Naive thymus-derived CD8-positive, alpha-beta T cell (primary cell): ENCODE data around the gene ADAMTS18. TPM values are rescaled to one million over a fixed set of nuclear protein-coding genes. Genes with fewer than 3 reads are reported as not detected.

ENCODE experiments used
- ATAC-seq, 2 donors: fragments of 150-1000 bp; cut with Tn5 transposase in 1 of 2; sonication (Bioruptor Pico), chemical (Tn5 transposase) in 1 of 2; 1 replicate in 1 of 2; 2 replicates in 1 of 2; pipeline ENCODE4 v1.10.0; 2021; ENCODE audit warnings: mild to moderate bottlenecking in 2 of 2, moderate library complexity in 2 of 2
- POLR2A ChIA-PET: fragments of 350-600 bp; sonication (Branson Sonifier 250); formaldehyde crosslinking; loops from one replicate; lab custom pipeline; 2021; ENCODE audit warnings: antibody characterized with exemption; lab: Charles Lee
- DNase-seq, 10 donors: peaks; one replicate each; pipeline versions ENCODE4 v3.0.0 to v3.0.0-alpha.2; 2020 to 2022
- H3K27ac Mint-ChIP-seq, 10 donors: one replicate each; pipeline ENCODE4 v1.8.0; 2020 to 2022; ENCODE audit warnings: mild to moderate bottlenecking in 10 of 10, mixed read lengths in 10 of 10, moderate library complexity in 4 of 10, inconsistent platforms in 1 of 10
- H3K27me3 Mint-ChIP-seq, 5 donors: one replicate each; pipeline ENCODE4 v1.8.0; 2021 to 2022; ENCODE audit warnings: mixed read lengths in 5 of 5
- H3K36me3 Mint-ChIP-seq, 3 donors: one replicate each; pipeline ENCODE4 v1.8.0; 2020 to 2022; ENCODE audit warnings: mixed read lengths in 3 of 3, mild to moderate bottlenecking in 2 of 3, inconsistent platforms in 1 of 3
- H3K4me1 Mint-ChIP-seq, 4 donors: one replicate each; pipeline ENCODE4 v1.8.0; 2021 to 2022; ENCODE audit warnings: mixed read lengths in 4 of 4
- H3K4me3 Mint-ChIP-seq, 10 donors: one replicate each; pipeline ENCODE4 v1.8.0; 2020 to 2022; ENCODE audit warnings: mild to moderate bottlenecking in 10 of 10, mixed read lengths in 10 of 10, moderate library complexity in 6 of 10, inconsistent platforms in 1 of 10
- H3K9me3 Mint-ChIP-seq, 9 donors: one replicate each; pipeline ENCODE4 v1.8.0; 2020 to 2022; ENCODE audit warnings: mixed read lengths in 9 of 9, mild to moderate bottlenecking in 3 of 9, inconsistent platforms in 1 of 9, moderate library complexity in 1 of 9
- polyA plus RNA-seq, 3 donors: library from polyadenylated mRNA; unstranded; fragments of 300-500 nt; fragmentation: Illumina TruSeq; gene quantifications; one replicate each; pipeline ENCODE4 v1.2.3, GENCODE V29; 2021
- total RNA-seq, 8 experiments: library from RNA in 2 of 8; stranded (reverse) in 2 of 8; gene quantifications; one replicate each; pipeline ENCODE4 v1.2.3 and lab custom pipeline; 2021 to 2026

Gene ADAMTS18
- total and polyA plus RNA-seq, 5 experiments from 2014 or later, result not detected

- Mint-ChIP-seq H3K9me3 (no peaks in the 10 kb centered on the region), H3K4me3 (peak overlapping the region; percentile 48 to 82 (median 66)), H3K27ac (no peak overlapping the region), H3K27me3 (peaks cover 16 to 32% (median 19%) of the 10 kb centered on the region in 5 donors), H3K36me3 (no peaks in the 10 kb centered on the region), H3K4me1 (peaks cover 3 to 6% (median 3%) of the 10 kb centered on the region in 4 donors)
- POLR2A ChIA-PET, result no interaction called here
- ATAC-seq (peak; percentile 97 to 99), DNase-seq (peak; percentile 75 to 90 (median 84))
Observed at GRCh38 chr16:77236063-77236511, 198.7 kb downstream of the ADAMTS18 start.

GRCh38 chr16:77234611-77235010 is 200.2 kb downstream of the ADAMTS18 start:
- no peaks in the 10 kb centered on the region for H3K36me3 Mint-ChIP-seq
- DNase-seq, result no peak
- POLR2A ChIA-PET, result no interaction called here
- peaks cover 3 to 6% (median 3%) of the 10 kb centered on the region in 4 donors for H3K4me1 Mint-ChIP-seq
- no peak overlapping the region for H3K4me3 Mint-ChIP-seq
- ATAC-seq, result no peak
- no peak overlapping the region for H3K27ac Mint-ChIP-seq
- H3K9me3 Mint-ChIP-seq, result no peaks in the 10 kb centered on the region
- peaks cover 16 to 34% (median 26%) of the 10 kb centered on the region in 5 donors for H3K27me3 Mint-ChIP-seq

DNA sequence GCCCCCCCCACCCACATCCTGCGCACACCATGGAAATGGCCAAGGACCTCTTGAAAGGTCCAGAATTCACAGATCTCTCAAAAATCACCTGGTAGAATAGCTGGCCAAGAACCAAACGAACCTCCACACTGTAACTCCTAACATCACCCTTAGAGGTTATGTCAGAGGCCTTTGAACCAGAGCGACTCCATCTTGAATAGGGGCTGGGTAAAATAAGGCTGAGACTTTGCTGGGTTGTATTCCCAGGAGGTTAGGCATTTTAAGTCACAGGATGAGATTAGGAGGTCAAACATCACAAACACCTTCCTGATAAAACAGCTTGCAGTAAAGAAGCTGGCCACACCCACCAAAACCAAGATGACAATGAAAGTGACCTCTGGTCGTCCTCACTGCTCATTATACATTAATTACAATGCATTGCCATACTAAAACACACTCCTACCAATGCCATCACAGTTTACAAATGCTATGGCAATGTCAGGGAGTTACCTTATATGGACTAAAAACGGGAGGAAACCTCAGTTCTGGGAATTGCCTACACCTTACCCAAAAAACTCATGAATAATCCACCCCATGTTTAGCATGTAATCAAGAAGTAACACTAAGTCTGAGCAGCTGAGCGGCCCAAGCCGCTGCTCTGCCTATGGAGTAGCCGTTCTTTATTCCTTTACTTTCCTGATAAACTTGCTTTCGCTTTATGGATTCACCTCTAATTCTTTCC is 200.9 kb downstream of the ADAMTS18 start:
- Mint-ChIP-seq H3K27ac (no peak overlapping the region), H3K4me3 (no peak overlapping the region), H3K4me1 (peaks cover 3 to 6% (median 3%) of the 10 kb centered on the region in 4 donors), H3K36me3 (no peaks in the 10 kb centered on the region), H3K27me3 (peaks cover 16 to 34% (median 26%) of the 10 kb centered on the region in 5 donors), H3K9me3 (no peaks in the 10 kb centered on the region)
- no peak for DNase-seq
- ATAC-seq, result no peak
- POLR2A ChIA-PET, result no interaction called here

Other genes starting within 250 kb of the ADAMTS18 start
- 10 to 100 TPM; 66.2 to 76.9 TPM for gene MON1B, start 243.8 kb downstream of the ADAMTS18 start, total RNA-seq
- 10 to 100 TPM; 29.0 to 40.7 (median 33.0) TPM for gene MON1B, start 243.8 kb downstream of the ADAMTS18 start, polyA plus RNA-seq
- 10 to 100 TPM; 12.9 to 22.0 TPM for gene SYCE1L, start 235.6 kb downstream of the ADAMTS18 start, total RNA-seq
- 1 to 10 TPM; 1.2 to 8.7 (median 1.8) TPM for gene SYCE1L, start 235.6 kb downstream of the ADAMTS18 start, polyA plus RNA-seq